Lower leg skin (tissue), 4 donors: ENCODE results near the gene AK2. TPM values are rescaled to one million over a fixed set of nuclear protein-coding genes. Genes with fewer than 3 reads are reported as not detected.

ENCODE experiments used
- DNase-seq, 2 donors: peaks; one replicate each; pipeline ENCODE4 v3.0.0-alpha.2; 2019; ENCODE audit warnings: low spot score in 2 of 2
- H3K4me3 ChIP-seq: fragments of 200-600 bp; sonication (generic); 2 replicates; pipeline ENCODE4 v1.5.1; 2017; ENCODE audit warnings: mild to moderate bottlenecking, low read depth; ENCODE audit not compliant: poor library complexity, severe bottlenecking
- POLR2A ChIP-seq, 2 donors: fragments of 450-650 bp; IDR thresholded peaks; one replicate each; pipeline ENCODE4 v1.6.1; 2016 to 2017; ENCODE audit warnings: antibody characterized with exemption in 2 of 2, mild to moderate bottlenecking in 1 of 2, moderate library complexity in 1 of 2
- WGBS, 2 donors: methylation state at CpG; one replicate each; pipeline ENCODE4 v1.1.5; 2018; 5-methylcytosine and 5-hydroxymethylcytosine counted together
- intact Hi-C: fragments of 100-400 bp; cut with DNase I; formaldehyde crosslinking; loops from one replicate; pipeline ENCODE4 v1.15.0; 2023; ENCODE audit warnings: low total_unique reads
- total RNA-seq, 4 donors: library from RNA; depleted of rRNA; stranded (reverse); fragments of >200 nt; gene quantifications; one replicate each; pipeline ENCODE4 v1.1.0, GENCODE V29; 2016
- TF ChIP-seq, protein P1 (sequence below), 3 donors: fragments of 450-650 bp; IDR thresholded peaks; one replicate each; pipeline ENCODE4 v1.5.1; 2016; ENCODE audit warnings: antibody characterized with exemption in 3 of 3, mild to moderate bottlenecking in 3 of 3, moderate library complexity in 2 of 3

The AK2 gene
- total RNA-seq, 4 donors from 2014 or later, result 90.0 to 247 (median 144) TPM

DNA sequence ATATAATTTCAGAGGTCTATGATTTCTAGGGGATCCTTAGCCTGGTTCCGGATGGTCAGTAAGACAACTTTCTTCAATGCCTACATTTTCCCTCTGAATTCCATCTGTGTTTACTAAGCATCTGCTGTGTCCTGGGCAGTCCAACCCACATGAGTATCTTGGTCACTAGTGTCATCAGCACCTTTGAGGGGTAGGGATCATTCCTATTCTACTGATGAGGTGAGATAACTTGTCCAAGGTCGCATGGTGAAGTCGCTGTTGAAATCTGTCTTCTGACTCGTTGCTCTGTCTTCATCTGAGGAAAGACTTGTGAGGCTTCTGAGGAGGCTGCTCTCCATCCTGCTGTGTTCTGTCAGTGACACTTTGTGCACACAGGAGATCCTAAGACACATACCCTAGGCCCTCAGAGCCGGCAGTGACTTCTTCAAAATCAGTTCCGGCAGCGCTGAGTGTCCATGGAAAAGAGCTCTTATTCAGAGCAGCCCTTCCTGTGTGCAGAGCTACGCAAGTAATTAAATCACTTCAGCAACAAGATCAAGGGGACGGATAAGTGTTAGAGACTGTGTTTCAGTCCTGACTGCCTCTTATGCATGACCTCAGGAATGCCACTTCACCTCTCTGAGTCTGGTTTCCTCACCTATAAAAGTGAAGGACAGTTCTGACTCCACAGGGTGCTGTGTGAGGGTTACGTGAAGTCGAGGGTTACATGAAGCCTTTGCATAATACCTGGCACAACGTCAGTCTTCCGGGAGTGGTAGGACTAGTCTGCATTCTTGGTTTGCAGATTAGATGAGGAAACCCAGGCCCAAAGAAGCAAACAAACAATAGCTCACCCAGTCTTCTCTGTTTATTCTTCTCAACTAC is 28.4 kb downstream of the AK2 start:
- DNase-seq, result no peak
- H3K4me3 ChIP-seq, result no peak overlapping the region
- WGBS, 2 donors, result 70 to 77% methylated on average over 13 of the region's 13 CpGs
- TF ChIP-seq POLR2A (IDR thresholded peaks at IDR 0.05), result no peak
- TF ChIP-seq, protein P1, sequence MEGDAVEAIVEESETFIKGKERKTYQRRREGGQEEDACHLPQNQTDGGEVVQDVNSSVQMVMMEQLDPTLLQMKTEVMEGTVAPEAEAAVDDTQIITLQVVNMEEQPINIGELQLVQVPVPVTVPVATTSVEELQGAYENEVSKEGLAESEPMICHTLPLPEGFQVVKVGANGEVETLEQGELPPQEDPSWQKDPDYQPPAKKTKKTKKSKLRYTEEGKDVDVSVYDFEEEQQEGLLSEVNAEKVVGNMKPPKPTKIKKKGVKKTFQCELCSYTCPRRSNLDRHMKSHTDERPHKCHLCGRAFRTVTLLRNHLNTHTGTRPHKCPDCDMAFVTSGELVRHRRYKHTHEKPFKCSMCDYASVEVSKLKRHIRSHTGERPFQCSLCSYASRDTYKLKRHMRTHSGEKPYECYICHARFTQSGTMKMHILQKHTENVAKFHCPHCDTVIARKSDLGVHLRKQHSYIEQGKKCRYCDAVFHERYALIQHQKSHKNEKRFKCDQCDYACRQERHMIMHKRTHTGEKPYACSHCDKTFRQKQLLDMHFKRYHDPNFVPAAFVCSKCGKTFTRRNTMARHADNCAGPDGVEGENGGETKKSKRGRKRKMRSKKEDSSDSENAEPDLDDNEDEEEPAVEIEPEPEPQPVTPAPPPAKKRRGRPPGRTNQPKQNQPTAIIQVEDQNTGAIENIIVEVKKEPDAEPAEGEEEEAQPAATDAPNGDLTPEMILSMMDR (IDR thresholded peaks at IDR 0.05), result no peak
- intact Hi-C loops, result no loop called here

DNA sequence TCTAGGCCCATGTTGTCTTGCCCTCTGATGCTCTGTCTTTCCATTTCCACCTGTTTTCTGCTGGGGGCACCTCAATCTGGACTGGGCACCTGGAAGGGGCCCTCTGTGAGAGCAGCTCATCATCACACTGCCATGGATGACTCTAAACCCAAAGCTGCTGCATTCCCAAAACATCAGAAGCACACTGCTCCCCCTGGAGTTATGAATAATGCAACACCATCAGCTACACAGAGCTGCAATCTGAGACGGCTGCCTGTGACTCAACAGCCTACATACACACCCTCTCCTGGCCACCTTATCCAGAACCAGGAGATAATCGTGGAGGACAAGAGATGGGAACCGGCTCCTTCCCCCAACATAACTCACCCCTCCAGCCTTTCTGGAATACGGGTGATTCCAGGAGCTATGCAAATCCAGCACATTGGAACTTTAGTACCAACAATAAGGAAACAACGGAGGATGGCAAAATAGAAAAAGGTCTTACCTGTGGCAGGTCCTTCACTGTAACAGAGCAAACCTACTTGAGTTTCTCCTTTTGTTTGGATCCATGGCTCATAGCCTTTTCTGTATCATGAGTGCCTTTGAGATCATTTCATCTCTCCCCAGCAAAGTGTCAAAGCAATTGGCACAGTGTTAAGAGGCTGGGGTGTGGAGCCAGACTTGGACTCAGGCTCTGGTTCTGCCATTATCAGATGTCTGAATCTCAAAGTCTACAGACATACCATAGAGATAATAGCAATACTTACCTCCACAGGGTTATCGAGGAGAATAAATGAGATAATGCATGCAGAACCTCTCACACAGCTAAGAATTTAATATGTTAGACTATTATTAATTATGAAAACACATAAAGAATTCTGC is 29.3 kb downstream of the AK2 start:
- intact Hi-C loops, result no loop called here
- DNase-seq, result peak in 1 of 2 donors; percentile 63
- TF ChIP-seq POLR2A (IDR thresholded peaks at IDR 0.05), result no peak
- TF ChIP-seq, protein P1 (IDR thresholded peaks at IDR 0.05), result no peak
- 30 to 37% methylated on average over 6 of the region's 6 CpGs for WGBS, 2 donors
- H3K4me3 ChIP-seq, result no peak overlapping the region

DNA sequence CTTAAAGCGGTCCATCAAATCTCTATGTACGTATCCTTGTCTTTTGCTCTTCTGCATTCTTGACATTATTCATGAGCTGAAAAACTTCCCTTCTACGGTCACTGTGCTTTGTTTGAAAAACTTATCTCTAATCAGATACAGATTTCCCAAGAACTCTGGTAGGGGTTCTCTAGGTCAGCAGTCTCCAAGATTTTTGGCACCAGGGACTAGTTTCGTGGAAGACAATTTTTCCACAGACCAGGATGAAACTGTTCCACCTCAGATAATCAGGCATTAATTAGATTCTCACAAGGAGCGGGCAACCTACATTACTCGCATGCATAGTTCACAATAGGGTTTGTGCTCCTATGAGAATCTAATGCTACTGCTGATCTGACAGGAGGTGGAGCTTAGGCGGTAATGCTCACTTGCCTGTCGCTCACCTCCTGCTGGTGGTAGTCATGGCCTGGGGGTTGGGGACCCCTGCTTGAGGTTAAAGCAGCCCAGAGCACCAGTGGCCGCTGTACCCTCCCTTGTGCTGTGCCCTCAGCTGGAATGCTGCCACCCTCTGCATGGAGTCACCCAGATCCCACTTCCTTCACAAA is 30.8 kb downstream of the AK2 start:
- DNase-seq, result no peak
- H3K4me3 ChIP-seq, result no peak overlapping the region
- TF ChIP-seq POLR2A (IDR thresholded peaks at IDR 0.05), result no peak
- WGBS, 2 donors, result 63 to 66% methylated on average over 9 of the region's 9 CpGs
- intact Hi-C loops, result no loop called here

DNA sequence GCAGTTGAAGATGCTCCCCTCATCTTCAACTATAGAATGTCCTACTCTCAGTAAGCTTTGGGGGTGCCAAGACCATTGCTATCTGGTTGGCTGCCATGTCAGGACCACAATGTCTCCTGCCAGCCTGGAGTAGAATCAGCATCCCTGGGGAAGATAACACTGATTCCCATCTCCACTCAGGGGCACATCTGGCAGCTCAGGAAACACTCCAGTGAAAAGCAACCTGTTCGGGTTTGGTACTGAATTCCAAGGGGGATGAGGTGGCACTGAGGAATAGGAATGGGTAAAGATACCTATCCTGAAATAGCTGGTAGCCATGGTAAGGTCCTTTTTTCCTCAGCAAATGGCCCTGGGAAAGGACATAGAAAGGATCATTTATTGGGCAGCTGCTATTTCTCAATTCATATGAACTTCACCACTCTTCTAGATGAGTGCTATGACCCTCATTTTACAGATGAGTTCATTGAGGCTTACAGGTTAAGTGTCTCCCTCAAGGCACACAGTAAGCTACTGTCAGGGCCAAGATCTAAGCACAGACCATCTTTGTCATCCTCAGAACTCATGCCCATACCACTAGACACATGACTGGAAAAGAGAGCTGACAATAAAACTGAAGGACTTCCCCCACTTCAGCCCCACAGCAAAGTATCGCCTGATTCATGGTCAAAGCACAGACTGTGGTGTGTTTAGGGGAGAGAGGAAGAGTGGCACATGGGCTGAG is 31.4 kb downstream of the AK2 start:
- TF ChIP-seq, protein P1 (IDR thresholded peaks at IDR 0.05), result no peak
- TF ChIP-seq POLR2A (IDR thresholded peaks at IDR 0.05), result no peak
- intact Hi-C loops, result no loop called here
- 71 to 91% methylated on average over 2 of the region's 2 CpGs for WGBS, 2 donors
- no peak overlapping the region for H3K4me3 ChIP-seq
- no peak for DNase-seq

DNA sequence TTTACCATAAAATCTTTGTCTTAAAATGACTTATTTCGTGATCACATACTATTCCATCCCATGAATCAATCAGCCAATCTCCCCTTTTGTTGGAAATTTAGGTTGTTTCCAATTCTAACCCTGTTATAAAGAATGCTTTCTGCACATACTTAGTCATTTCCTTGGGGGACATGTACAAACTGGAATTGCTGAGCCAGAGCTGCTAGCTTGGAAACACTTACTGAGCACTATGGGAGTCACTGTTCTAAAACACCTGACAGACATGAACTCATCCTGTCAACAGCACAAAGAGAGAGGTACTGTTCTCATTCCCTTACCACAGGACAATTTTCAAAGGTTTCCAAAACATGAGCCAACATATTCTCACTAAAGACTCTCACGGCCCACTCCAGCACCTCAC is 32.1 kb downstream of the AK2 start:
- intact Hi-C loops, result no loop called here

More for the DNA sequence above, 32.1 kb downstream of the AK2 start:
- DNase-seq, result no peak
- no peak overlapping the region for H3K4me3 ChIP-seq
- TF ChIP-seq, protein P1 (IDR thresholded peaks at IDR 0.05), result no peak
- TF ChIP-seq POLR2A (IDR thresholded peaks at IDR 0.05), result no peak
- WGBS, 2 donors, result 41 to 47% methylated on average over 2 of the region's 2 CpGs
